ELF-1 (cell line): ENCODE results near the gene SLC12A3.

ENCODE experiments used
- DNase-seq: peaks from one replicate; pipeline ENCODE4 v3.0.0-alpha.2; 2016; ENCODE audit warnings: low read depth, low spot score

SLC12A3 gene

DNA sequence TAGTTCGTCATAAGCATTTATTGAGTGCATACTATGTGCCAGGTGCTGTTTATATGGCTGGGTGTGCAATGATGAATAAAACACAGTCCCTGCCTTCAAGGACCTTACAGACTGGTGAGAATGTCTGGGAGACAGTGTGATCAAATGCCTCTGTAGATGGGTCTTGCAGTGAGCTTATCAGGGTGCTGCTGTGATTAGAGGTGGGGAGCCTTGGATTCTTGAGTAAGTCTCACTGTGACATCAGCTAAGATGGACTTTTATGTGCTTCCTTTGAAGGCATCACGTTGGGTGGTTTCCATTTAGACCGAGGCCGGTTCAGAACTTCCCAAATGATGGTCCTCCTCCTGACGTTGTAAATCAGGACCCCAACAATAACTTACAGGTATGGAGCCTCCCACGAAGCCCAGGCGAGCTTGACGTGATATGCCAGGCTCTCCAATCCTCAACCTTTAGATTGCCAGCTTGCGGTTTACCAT, 76.9 kb downstream of the SLC12A3 start:
- DNase-seq = no peak

- no peak for DNase-seq
These were observed 78.9 kb downstream of the SLC12A3 start for GRCh38 chr16:56943761-56944375.

DNA sequence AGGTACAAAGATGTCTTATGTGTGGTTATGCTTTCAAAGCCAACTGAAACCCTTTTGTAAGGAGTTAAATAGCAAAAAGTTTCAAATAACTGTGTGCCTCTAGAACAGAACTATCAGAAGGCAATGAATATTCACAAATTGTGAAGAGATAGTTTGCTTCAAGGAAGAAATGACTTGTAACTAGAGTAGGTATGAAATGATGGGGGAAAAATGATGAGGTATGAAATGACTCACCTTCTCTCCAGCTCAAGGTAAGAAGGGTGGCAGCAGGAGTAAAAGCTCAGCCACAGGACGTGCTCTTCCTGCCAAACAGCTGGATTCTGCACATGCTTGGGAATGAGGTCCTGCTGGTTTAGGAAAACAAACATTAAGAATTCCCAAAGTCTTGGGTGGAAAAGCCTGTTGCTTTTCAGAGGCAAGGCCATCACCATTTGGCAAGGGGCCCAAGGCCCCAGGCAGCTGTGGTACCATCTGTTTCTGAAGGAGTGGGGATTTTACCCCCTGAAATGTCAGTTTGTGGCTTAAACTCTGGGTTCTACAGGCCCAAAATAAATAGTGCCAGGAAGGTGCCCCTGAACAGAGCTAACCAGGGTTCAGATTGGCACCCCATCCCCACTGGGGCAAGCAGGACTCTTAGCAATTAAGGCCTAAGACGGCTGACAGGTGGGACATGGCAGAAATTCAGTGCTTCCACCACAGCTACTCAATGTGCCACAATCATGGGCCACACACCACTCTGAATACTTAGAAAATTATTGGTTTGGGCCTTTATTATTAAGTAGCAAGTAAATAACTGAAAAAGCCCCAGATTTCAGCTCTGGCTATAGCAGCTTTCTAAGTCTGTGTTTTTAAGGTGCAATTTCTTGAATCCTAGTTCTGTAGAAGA, 80.2 kb downstream of the SLC12A3 start:
- DNase-seq = no peak

GRCh38 chr16:56945847-56946527, 81.0 kb downstream of the SLC12A3 start:
- no peak for DNase-seq

DNA sequence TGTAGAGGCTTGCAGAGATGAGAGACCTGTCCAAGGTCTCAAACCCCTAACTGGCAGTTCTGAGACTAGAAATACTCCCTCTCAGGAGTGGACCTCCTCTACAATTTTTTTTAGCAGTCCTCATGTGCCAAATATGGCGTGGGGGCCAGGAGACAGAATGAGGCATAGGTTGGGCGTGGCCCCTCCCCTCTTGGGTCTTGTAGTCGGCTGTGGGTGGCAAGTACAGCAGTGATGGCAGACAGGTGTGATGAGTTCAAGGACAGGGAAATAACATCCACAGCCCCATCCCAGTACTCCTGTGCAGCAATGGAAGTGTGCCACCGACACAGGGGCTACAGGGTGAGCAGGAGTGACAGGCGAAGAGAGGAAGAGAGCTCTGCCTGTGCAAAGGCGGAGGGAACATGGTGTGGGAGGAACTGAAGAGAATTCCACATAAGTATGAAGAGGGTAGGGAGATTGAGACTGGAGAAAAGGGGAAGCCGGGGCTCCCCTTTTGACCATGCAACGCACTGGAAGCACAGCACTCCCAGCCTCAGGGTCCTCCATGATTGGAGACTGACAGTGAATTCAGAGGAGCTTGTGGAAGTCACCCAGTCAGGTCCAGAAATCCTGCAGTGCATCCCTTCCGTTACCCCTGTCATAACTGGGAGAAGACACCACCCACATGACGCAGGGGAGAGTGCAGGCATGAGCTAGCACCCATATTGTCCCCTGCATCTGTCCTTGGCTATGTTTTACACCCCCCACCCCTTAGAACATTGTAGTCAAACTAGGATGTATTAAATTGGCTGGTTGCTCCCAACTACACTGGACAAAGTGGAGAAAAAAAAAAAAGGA, 82.0 kb downstream of the SLC12A3 start:
- DNase-seq = no peak

DNA sequence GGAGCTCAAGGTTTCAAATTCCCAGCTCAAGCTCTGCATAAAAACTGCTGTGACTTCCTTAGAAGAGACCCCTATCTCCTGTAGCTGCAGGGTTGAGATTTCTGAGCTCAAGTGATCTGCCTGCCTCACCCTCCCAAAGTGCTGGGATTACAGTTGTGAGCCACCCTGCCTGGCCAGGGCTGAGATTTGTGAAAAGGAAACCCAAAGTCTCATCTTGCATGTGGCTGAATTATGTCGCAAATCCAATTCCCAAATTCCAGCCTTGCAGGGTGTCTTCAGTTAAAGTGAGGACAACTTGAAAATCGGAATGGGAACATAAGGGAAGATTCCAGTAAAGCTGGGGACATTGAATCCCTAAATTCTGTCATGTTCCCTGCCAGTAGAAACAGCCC, 82.6 kb downstream of the SLC12A3 start:
- DNase-seq = no peak

DNA sequence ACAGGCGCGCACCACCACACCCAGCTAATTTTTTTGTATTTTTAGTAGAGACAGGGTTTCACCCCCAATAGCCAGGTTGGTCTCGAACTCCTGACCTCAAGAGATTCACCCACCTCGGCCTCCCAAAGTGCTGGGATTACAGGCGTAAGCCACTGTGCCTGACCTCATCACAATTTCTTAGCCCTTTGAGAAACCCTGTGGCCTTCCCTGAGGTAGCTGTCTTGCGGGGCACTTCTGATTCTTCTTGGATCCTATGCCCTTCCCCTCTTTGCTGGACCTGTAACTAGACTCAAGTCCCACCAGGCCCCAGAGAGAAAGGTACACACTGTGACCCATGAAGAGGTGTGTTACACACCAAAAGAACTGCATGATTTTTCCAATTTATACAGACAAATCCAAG, 83.2 kb downstream of the SLC12A3 start:
- DNase-seq = no peak

GRCh38 chr16:56950051-56950450, 85.0 kb downstream of the SLC12A3 start:
- no peak for DNase-seq

DNA sequence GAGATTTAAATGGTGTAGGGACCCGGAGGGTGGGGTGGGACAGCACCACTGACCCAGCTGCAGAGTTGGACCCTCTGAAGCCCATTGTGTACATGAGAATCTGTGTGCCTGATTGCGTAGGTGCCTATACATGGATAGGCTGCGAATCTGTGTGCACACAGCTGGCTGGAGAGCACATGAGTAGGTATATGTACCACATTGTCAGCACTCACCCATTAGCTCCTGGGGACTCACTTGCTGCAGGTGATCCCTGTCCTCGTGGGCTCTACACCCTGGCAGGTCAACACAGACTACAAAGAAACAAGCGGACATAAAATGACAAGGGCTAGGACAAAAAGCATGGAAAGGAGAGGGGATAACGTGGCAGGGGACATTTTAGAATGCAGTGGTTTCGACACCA, 85.4 kb downstream of the SLC12A3 start:
- DNase-seq = no peak

- peak; percentile 77 for DNase-seq
These were observed 86.1 kb downstream of the SLC12A3 start for GRCh38 chr16:56950881-56951771.

- DNase-seq = no peak
These were observed 88.0 kb downstream of the SLC12A3 start for GRCh38 chr16:56953006-56953405.

DNA sequence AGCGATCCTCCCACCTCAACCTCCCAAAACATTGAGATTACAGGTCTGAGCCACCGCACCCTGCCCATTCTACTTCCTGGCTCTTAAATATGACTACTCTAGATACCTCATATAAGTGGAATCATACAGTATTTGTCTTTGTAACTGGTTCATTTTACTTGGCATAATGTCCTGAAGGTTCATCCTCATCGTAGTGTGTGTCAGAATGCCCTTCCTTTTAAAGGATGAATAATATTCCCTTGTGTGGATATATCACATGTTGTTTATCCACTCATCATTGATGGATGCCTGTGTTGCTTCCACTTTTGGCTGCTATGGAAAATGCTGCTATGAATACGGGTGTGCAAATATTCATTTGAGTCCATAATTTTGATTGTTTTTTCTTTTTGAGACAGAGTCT, 91.1 kb downstream of the SLC12A3 start:
- no peak for DNase-seq

DNA sequence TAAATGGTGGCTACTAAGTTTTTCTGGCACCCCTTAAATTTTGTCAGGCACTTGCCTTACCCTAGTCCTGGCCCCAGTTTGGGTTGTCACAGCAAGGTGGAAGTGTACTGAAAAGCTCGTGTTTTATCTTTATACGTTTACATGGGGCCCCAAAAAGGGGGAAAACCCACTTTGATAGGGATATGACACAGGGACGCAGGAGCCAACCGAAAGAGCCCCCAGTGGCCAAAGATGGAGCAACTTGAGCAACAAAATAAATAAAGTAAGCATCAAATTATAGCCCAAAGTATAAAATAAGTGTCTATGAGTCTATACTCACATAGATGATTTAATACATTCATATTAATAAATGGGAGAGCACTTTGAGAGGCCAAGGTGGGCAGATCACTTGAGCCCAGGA, 91.7 kb downstream of the SLC12A3 start:
- DNase-seq = no peak

GRCh38 chr16:56960681-56961281, 95.8 kb downstream of the SLC12A3 start:
- no peak for DNase-seq

GRCh38 chr16:56961386-56961785, 96.4 kb downstream of the SLC12A3 start:
- no peak for DNase-seq

DNA sequence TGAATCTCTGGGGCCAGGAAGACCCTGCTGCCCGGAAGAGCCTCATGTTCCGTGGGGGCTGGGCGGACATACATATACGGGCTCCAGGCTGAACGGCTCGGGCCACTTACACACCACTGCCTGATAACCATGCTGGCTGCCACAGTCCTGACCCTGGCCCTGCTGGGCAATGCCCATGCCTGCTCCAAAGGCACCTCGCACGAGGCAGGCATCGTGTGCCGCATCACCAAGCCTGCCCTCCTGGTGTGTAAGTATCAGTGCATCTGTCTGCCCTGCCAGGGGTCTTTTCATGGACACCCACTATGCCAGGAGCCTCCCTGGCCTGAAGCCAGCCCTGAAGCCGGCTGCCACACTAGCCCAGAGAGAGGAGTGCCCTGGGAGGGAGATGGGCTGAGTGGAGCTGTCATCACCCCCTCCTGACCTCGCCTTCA, 96.9 kb downstream of the SLC12A3 start, which contains the start of gene CETP:
Gene CETP (plus strand): TSS at position 100 of the 431 bp plus-strand sequence. CDS start 30 bp downstream, at position 130.
- no peak for DNase-seq

DNA sequence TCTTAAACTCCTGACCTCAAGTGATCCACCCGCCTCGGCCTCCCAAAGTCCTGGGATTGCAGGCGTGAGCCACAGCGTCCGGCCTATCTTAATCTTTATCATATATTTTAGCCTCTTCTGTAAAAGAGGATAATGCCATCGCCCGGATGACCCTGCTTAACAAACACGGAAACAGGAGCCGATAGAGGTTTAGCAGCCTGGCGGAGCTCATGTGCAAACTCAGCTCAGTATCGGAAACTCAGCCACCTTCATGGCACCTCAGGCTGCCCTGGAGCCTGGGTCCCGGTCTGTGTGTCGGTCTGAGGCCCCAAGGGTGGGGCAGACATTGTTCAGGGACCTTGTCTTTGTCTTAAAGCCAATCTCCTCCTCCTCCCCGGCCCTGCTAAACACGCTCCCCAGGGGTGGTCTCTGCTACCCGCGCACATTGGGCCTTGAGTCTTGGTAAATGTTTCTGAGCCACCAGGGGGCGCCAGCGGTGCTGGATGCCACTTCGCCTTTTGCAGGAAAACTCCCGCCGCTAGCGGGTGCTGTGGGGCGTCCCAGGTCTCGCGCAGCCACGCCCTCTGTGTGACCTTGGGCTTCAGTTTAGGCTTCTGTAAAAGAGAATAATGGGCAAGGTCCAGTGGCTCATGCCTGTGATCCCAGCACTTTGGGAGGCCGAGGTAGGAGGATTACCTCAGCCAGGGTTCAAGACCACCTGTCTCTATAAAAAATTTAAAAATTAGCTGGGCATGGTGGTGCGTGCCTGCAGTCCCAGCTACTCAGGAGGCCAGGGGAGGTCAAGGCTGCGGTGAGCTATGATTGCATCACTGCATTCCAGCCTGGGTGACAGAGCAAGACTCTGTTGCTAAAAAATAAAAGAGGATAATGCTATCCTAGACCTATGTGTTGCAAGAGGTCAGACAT, 99.5 kb downstream of the SLC12A3 start:
- DNase-seq = peak; percentile 96
